Mammary epithelial cell (primary cell): ENCODE data around the gene EXOC3L4.

Experiments
- CTCF ChIP-seq, 2 donors: IDR thresholded peaks in 1 of 2; conservative IDR thresholded peaks in 1 of 2; 2 replicates each; pipeline ENCODE4 v1.5.1; 2011 to 2012; ENCODE audit warnings: inconsistent platforms in 2 of 2, low read length in 2 of 2, mild to moderate bottlenecking in 2 of 2, control low read depth in 1 of 2, low read depth in 1 of 2; ENCODE audit not compliant: insufficient read depth in 1 of 2; ENCODE audit errors: extremely low read depth in 1 of 2
- EZH2 ChIP-seq: IDR thresholded peaks from 2 replicates; pipeline ENCODE4 v1.6.1; 2012; ENCODE audit warnings: low read length, inconsistent platforms, borderline replicate concordance

GRCh38 chr14:103089386-103090335 lies 4.9 kb upstream of the EXOC3L4 start:
- TF ChIP-seq CTCF (conservative IDR thresholded peaks at IDR 0.05 in 1 of 2, IDR thresholded peaks at IDR 0.05 in 1 of 2; ENCODE audit: extremely low read depth in 1 of 2, insufficient read depth in 1 of 2, low read depth in 1 of 2, low read length in 2 of 2), result no peak
- TF ChIP-seq EZH2, result no peak
